Activated T-cell treated with anti-CD3 and anti-CD28 coated beads, Interleukin-2, amount 50 U/mL, for 72 hours (primary cell): ENCODE measurements around the gene C6. TPM values are rescaled to one million over a fixed set of nuclear protein-coding genes. Genes with fewer than 3 reads are reported as not detected.

ENCODE experiments used
- ATAC-seq, 2 donors: fragments of 150-1000 bp; cut with Tn5 transposase; replicated peaks in 1 of 2; 2 replicates each; pipeline ENCODE4 v1.10.0; 2021; ENCODE audit warnings: moderate library complexity in 2 of 2, mild to moderate bottlenecking in 1 of 2
- DNase-seq, 2 donors: peaks; one replicate each; pipeline ENCODE4 v3.0.0; 2021 to 2022; ENCODE audit warnings: mixed read lengths in 1 of 2
- H3K27ac Mint-ChIP-seq: one replicate; pipeline ENCODE4 v1.8.0; 2022; ENCODE audit warnings: mild to moderate bottlenecking, moderate library complexity, mixed read lengths
- H3K27me3 Mint-ChIP-seq: one replicate; pipeline ENCODE4 v1.8.0; 2022; ENCODE audit warnings: low read depth, mixed read lengths
- H3K36me3 Mint-ChIP-seq, 2 donors: one replicate each; pipeline ENCODE4 v1.8.0; 2022; ENCODE audit warnings: mixed read lengths in 2 of 2, mild to moderate bottlenecking in 1 of 2; ENCODE audit not compliant: insufficient read depth in 2 of 2
- H3K4me1 Mint-ChIP-seq: one replicate; pipeline ENCODE4 v1.8.0; 2022; ENCODE audit warnings: low read depth, mixed read lengths
- H3K4me3 Mint-ChIP-seq, 2 donors: one replicate each; pipeline ENCODE4 v1.8.0; 2022; ENCODE audit warnings: mild to moderate bottlenecking in 2 of 2, mixed read lengths in 2 of 2, moderate library complexity in 2 of 2
- H3K9me3 Mint-ChIP-seq, 2 donors: one replicate each; pipeline ENCODE4 v1.8.0; 2022; ENCODE audit warnings: mixed read lengths in 2 of 2
- total RNA-seq, 2 donors: library from RNA; stranded (reverse); gene quantifications; one replicate each; pipeline ENCODE4 v1.2.3, GENCODE V29; 2022

The C6 gene
- total RNA-seq, 2 donors from 2014 or later = not detected

- H3K4me3 Mint-ChIP-seq = no peak overlapping the region
- DNase-seq (no peak), ATAC-seq (no peak)
- H3K9me3 Mint-ChIP-seq = no peaks in the 10 kb centered on the region
- no peaks in the 10 kb centered on the region for H3K4me1 Mint-ChIP-seq
- no peak overlapping the region for H3K27ac Mint-ChIP-seq
- no peaks in the 10 kb centered on the region for H3K36me3 Mint-ChIP-seq
- no peaks in the 10 kb centered on the region for H3K27me3 Mint-ChIP-seq
These were observed 117.8 kb downstream of the C6 start for GRCh38 chr5:41095324-41096101.

GRCh38 chr5:41094871-41095270, 118.5 kb downstream of the C6 start:
- ATAC-seq = no peak
- Mint-ChIP-seq H3K36me3 (no peaks in the 10 kb centered on the region), H3K4me3 (no peak overlapping the region), H3K27ac (no peak overlapping the region), H3K27me3 (no peaks in the 10 kb centered on the region), H3K9me3 (no peaks in the 10 kb centered on the region), H3K4me1 (no peaks in the 10 kb centered on the region)
- DNase-seq = no peak

GRCh38 chr5:41093803-41094202, 119.5 kb downstream of the C6 start:
- Mint-ChIP-seq H3K4me3 (no peak overlapping the region), H3K27ac (no peak overlapping the region), H3K36me3 (no peaks in the 10 kb centered on the region), H3K4me1 (no peaks in the 10 kb centered on the region), H3K27me3 (no peaks in the 10 kb centered on the region), H3K9me3 (no peaks in the 10 kb centered on the region)
- ATAC-seq (no peak), DNase-seq (no peak)

Other genes starting within 250 kb of the C6 start
- gene MROH2B, start 142.2 kb downstream of the C6 start, total RNA-seq = not detected